ENCODE results near the gene RAMACL.

Gene RAMACL

DNA sequence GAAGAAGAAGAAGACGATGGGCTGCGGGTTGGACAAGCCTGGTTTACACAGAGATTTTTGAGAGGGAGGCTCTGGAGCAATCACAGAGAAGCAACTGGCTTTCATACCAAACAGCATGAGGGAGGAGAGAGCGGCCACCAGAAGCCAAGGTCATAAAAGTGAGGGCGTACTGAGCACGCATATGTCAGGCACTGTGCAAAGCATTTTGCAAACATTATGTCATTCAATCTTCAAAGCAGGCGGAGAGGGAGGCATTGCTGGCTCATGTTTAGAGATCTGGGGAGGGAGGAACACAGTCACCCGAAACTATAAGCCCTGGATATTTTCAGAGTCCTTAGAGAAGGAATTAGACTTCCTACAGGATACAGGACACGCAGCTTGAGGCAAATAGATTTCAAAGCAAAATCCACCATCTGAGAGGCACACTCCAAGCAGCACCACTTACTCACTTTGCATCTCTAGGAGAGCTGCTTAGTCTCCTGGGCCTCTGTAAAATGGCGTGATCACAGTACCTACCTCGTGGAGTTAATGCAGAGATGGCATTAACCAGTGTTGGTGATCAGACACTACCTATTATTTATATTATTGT lies 24.6 kb downstream of the RAMACL start:
- no peak for DNase-seq (ENCODE audit: insufficient read length, low spot score)
- FAIRE-seq: no peak
- TF ChIP-seq, protein P1, sequence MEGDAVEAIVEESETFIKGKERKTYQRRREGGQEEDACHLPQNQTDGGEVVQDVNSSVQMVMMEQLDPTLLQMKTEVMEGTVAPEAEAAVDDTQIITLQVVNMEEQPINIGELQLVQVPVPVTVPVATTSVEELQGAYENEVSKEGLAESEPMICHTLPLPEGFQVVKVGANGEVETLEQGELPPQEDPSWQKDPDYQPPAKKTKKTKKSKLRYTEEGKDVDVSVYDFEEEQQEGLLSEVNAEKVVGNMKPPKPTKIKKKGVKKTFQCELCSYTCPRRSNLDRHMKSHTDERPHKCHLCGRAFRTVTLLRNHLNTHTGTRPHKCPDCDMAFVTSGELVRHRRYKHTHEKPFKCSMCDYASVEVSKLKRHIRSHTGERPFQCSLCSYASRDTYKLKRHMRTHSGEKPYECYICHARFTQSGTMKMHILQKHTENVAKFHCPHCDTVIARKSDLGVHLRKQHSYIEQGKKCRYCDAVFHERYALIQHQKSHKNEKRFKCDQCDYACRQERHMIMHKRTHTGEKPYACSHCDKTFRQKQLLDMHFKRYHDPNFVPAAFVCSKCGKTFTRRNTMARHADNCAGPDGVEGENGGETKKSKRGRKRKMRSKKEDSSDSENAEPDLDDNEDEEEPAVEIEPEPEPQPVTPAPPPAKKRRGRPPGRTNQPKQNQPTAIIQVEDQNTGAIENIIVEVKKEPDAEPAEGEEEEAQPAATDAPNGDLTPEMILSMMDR (IDR thresholded peaks at IDR 0.05; ENCODE audit: insufficient read depth, missing control alignments): no peak

GRCh38 chr6:166560222-166560621 lies 26.3 kb downstream of the RAMACL start:
- TF ChIP-seq, protein P1 (IDR thresholded peaks at IDR 0.05; ENCODE audit: insufficient read depth, missing control alignments): no peak
- FAIRE-seq (no peak), DNase-seq (ENCODE audit: insufficient read length, low spot score) (no peak)

DNA sequence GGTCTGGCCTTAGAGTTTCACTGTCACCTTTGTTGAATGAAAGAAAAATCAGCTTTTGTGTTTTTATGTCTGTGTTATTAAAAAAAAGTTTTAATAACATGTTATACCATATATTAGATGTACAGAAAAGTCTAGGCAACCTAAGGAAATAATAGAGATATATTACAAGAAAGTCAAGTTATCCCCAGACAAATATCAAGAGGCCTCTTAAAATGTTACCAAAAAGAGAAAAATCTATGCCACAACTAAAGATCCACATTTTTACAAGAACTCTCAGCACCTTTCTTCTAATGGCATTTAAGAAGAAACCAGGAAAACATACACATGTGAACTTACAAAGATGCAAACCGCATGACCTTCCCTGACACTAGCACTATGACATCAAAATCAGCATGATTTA lies 26.8 kb downstream of the RAMACL start:
- no peak for FAIRE-seq
- DNase-seq (ENCODE audit: insufficient read length, low spot score): no peak
- TF ChIP-seq, protein P1 (IDR thresholded peaks at IDR 0.05; ENCODE audit: insufficient read depth, missing control alignments): no peak

GRCh38 chr6:166559211-166559610 lies 27.3 kb downstream of the RAMACL start:
- no peak for FAIRE-seq
- no peak for DNase-seq (ENCODE audit: insufficient read length, low spot score)
- TF ChIP-seq, protein P1 (IDR thresholded peaks at IDR 0.05; ENCODE audit: insufficient read depth, missing control alignments): no peak

GRCh38 chr6:166558156-166559005 lies 28.1 kb downstream of the RAMACL start:
- FAIRE-seq: no peak
- DNase-seq (ENCODE audit: insufficient read length, low spot score): no peak
- TF ChIP-seq, protein P1 (IDR thresholded peaks at IDR 0.05; ENCODE audit: insufficient read depth, missing control alignments): no peak

DNA sequence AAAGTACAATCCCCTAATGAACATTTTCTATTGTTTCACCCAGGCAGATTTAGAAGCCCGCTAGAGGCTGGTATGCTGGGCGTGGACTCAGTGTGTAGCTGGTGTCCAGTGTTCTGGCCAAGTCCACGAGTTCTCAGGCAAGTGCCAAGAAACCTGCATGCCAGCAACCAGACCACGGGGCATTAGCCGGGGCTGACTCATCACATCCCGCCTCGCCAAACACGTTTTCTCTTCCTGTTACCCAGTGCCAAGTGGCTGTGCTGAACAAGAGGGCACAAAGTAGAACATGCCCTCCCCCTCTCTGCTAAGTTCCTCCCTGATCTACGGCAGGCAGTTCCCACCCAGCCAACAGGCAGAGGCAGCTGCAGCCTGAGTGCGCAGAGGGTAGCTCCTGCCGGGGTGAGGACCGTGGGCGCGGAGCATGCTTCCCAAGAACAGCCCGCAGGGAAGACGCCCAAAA lies 29.6 kb downstream of the RAMACL start:
- TF ChIP-seq, protein P1 (IDR thresholded peaks at IDR 0.05; ENCODE audit: insufficient read depth, missing control alignments): no peak
- DNase-seq (ENCODE audit: insufficient read length, low spot score) (no peak), FAIRE-seq (no peak)

- TF ChIP-seq, protein P1 (IDR thresholded peaks at IDR 0.05; ENCODE audit: insufficient read depth, missing control alignments): no peak
- FAIRE-seq (no peak), DNase-seq (ENCODE audit: insufficient read length, low spot score) (no peak)
Measured at GRCh38 chr6:166556336-166556735, 30.1 kb downstream of the RAMACL start.

All from D721Med (cell line).